Breast epithelium (tissue), 3 donors: ENCODE data around the gene DDX21.

Source experiments
- CTCF ChIP-seq, 3 donors: fragments of 450-650 bp; IDR thresholded peaks; one replicate each; pipeline ENCODE4 v1.5.1; 2016 to 2017; ENCODE audit warnings: antibody characterized with exemption in 3 of 3, mild to moderate bottlenecking in 3 of 3, moderate library complexity in 3 of 3
- POLR2A ChIP-seq: fragments of 450-650 bp; IDR thresholded peaks from one replicate; pipeline ENCODE4 v1.6.1; 2016; ENCODE audit warnings: antibody characterized with exemption, mild to moderate bottlenecking, moderate library complexity

DNA sequence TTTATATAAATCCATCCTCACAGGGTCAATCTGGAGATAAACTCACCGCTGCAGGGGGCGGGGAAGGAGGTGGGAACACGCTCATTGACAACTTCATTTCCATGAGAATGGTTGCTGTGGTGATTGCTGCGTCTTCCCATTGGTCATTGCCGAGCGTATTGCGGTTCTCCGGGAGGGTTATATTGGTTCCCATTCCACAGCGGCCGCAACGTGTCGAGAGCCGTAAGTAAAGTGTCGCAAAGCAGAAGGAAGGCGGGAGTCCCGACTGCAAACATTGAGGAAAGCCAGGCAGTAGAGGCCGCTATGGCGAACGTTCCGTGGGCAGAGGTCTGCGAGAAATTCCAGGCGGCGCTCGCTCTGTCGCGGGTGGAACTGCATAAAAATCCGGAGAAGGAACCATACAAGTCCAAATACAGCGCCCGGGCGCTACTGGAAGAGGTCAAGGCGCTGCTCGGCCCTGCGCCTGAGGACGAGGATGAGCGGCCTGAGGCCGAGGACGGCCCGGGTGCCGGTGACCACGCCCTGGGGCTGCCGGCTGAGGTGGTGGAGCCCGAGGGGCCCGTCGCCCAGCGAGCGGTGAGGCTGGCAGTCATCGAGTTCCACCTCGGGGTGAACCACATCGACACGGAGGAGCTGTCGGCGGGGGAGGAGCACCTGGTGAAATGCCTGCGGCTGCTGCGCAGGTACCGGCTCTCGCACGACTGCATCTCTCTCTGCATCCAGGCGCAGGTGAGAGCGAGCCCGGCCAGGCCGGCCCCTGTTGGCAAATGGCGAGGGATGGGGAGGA, 32.8 kb downstream of the DDX21 start, which contains the start of gene KIFBP:
- TF ChIP-seq POLR2A (peak; percentile 43), CTCF (IDR thresholded peaks at IDR 0.05) (peak in 2 of 3 donors; percentile 14 to 30)
